Mesodermal cell (in vitro differentiated cells): Measurements from ENCODE around the gene GOLGA6B.
"Not testable (repeated sequence)": the region's sequence is repeated elsewhere in the genome, so short reads cannot be mapped to it uniquely, and the experiment has no call there.

ENCODE experiments used
- H3K27ac ChIP-seq: 2 replicates; pipeline ENCODE4 v1.7.0; 2013; ENCODE audit warnings: mild to moderate bottlenecking, low read depth, low read length, moderate library complexity; ENCODE audit not compliant: severe bottlenecking
- H3K36me3 ChIP-seq: 2 replicates; pipeline ENCODE4 v1.7.1; 2013; ENCODE audit warnings: mild to moderate bottlenecking, low read length, moderate library complexity; ENCODE audit not compliant: control insufficient read depth, insufficient read depth
- H3K4me1 ChIP-seq: one replicate; pipeline ENCODE4 v1.7.1; 2013; ENCODE audit warnings: mild to moderate bottlenecking, low read length; ENCODE audit not compliant: insufficient read depth, control insufficient read depth, poor library complexity, severe bottlenecking
- H3K4me3 ChIP-seq: 2 replicates; pipeline ENCODE4 v1.7.0; 2013; ENCODE audit warnings: low read length, control low read depth, mild to moderate bottlenecking; ENCODE audit not compliant: insufficient read depth, poor library complexity, severe bottlenecking; ENCODE audit errors: extremely low read depth
- H3K9me3 ChIP-seq: 2 replicates; pipeline ENCODE4 v1.7.1; 2013; ENCODE audit warnings: mild to moderate bottlenecking, low read length, moderate library complexity; ENCODE audit not compliant: control insufficient read depth
- WGBS, 2 experiments: methylation state at CpG; one replicate each; pipeline ENCODE4 v1.1.5; 2013; ENCODE audit warnings: missing lambda C conversion rate in 2 of 2; ENCODE audit not compliant: insufficient coverage in 2 of 2; 5-methylcytosine and 5-hydroxymethylcytosine counted together

Gene GOLGA6B

GRCh38 chr15:72628249-72629067 is 26.0 kb upstream of the GOLGA6B start:
- H3K4me1 ChIP-seq, H3K9me3 ChIP-seq, H3K4me3 ChIP-seq, H3K27ac ChIP-seq, H3K36me3 ChIP-seq: not testable (repeated sequence)
- 97 to 100% methylated on average over 5 to 6 of the region's 11 CpGs for WGBS, 2 experiments

GRCh38 chr15:72629068-72629570 is 25.4 kb upstream of the GOLGA6B start:
- H3K9me3 ChIP-seq, H3K36me3 ChIP-seq, H3K4me1 ChIP-seq, H3K4me3 ChIP-seq, H3K27ac ChIP-seq: not testable (repeated sequence)
- WGBS, 2 experiments = 73 to 81% methylated on average over 3 to 5 of the region's 7 CpGs

GRCh38 chr15:72636519-72637282 is 17.8 kb upstream of the GOLGA6B start:
- WGBS, 2 experiments = no CpG with 5 or more reads among the region's 43 CpGs
- H3K4me3 ChIP-seq = peak overlapping the region; percentile 8

GRCh38 chr15:72639759-72640483 is 14.6 kb upstream of the GOLGA6B start:
- not testable (repeated sequence) for H3K27ac ChIP-seq, H3K9me3 ChIP-seq, H3K36me3 ChIP-seq, H3K4me1 ChIP-seq, H3K4me3 ChIP-seq
- no CpG with 5 or more reads among the region's 26 CpGs for WGBS, 2 experiments

More at GRCh38 chr15:72636519-72637282, 17.8 kb upstream of the GOLGA6B start:
- not testable (repeated sequence) for H3K36me3 ChIP-seq, H3K4me1 ChIP-seq, H3K9me3 ChIP-seq, H3K27ac ChIP-seq

GRCh38 chr15:72642271-72642670 is 12.2 kb upstream of the GOLGA6B start:
- not testable (repeated sequence) for H3K27ac ChIP-seq, H3K4me1 ChIP-seq, H3K9me3 ChIP-seq, H3K4me3 ChIP-seq, H3K36me3 ChIP-seq
- no CpG with 5 or more reads among the region's 2 CpGs for WGBS, 2 experiments

- WGBS, 2 experiments = 100% methylated on average over 2 of the region's 10 CpGs; no CpG with 5 or more reads in 1 of the 2 experiments
- H3K27ac ChIP-seq, H3K36me3 ChIP-seq, H3K4me3 ChIP-seq, H3K4me1 ChIP-seq, H3K9me3 ChIP-seq: not testable (repeated sequence)
Observed at GRCh38 chr15:72648631-72649253, 5.8 kb upstream of the GOLGA6B start.

GRCh38 chr15:72656014-72656413 is 1.5 kb downstream of the GOLGA6B start:
- not testable (repeated sequence) for H3K4me1 ChIP-seq, H3K27ac ChIP-seq, H3K4me3 ChIP-seq, H3K36me3 ChIP-seq, H3K9me3 ChIP-seq
- WGBS, 2 experiments = no CpG with 5 or more reads among the region's 3 CpGs

- WGBS, 2 experiments = 100% methylated on average over 2 of the region's 10 CpGs; no CpG with 5 or more reads in 1 of the 2 experiments
- H3K36me3 ChIP-seq, H3K27ac ChIP-seq, H3K4me3 ChIP-seq, H3K9me3 ChIP-seq, H3K4me1 ChIP-seq: not testable (repeated sequence)
Observed at GRCh38 chr15:72661081-72661480, 6.6 kb downstream of the GOLGA6B start.

GRCh38 chr15:72663931-72664330 is 9.4 kb downstream of the GOLGA6B start:
- not testable (repeated sequence) for H3K4me3 ChIP-seq, H3K36me3 ChIP-seq, H3K27ac ChIP-seq, H3K4me1 ChIP-seq, H3K9me3 ChIP-seq
- WGBS, 2 experiments = 90% methylated on average over 2 of the region's 8 CpGs; no CpG with 5 or more reads in 1 of the 2 experiments

- H3K4me1 ChIP-seq, H3K36me3 ChIP-seq, H3K27ac ChIP-seq, H3K4me3 ChIP-seq, H3K9me3 ChIP-seq: not testable (repeated sequence)
- WGBS, 2 experiments = 93% methylated on average over 3 of the region's 11 CpGs; no CpG with 5 or more reads in 1 of the 2 experiments
Observed at GRCh38 chr15:72665706-72666105, 11.2 kb downstream of the GOLGA6B start.
